Activated B cell treated with CpG ODN at 0.5 μM for 24 hours (primary cell): Measurements from ENCODE around the gene SPON1. TPM values are rescaled to one million over a fixed set of nuclear protein-coding genes. Genes with fewer than 3 reads are reported as not detected.
"Not testable (repeated sequence)": the region's sequence is repeated elsewhere in the genome, so short reads cannot be mapped to it uniquely, and the experiment has no call there.

Experiments
- ATAC-seq: fragments of 200-7000 bp; cut with Tn5 transposase; one replicate; pipeline ENCODE4 v1.10.0; 2021; ENCODE audit warnings: low read depth, mild to moderate bottlenecking, moderate library complexity
- CTCF ChIA-PET: fragments of 350-600 bp; sonication (Branson Sonifier 250); formaldehyde crosslinking; loops from one replicate; lab custom pipeline; 2021; ENCODE audit warnings: antibody characterized with exemption; lab: Charles Lee
- POLR2A ChIA-PET: fragments of 350-600 bp; sonication (Branson Sonifier 250); formaldehyde crosslinking; loops from one replicate; lab custom pipeline; 2021; ENCODE audit warnings: antibody characterized with exemption; lab: Charles Lee
- DNase-seq: peaks from one replicate; pipeline ENCODE4 v3.0.0; 2022
- H3K27ac Mint-ChIP-seq: one replicate; pipeline ENCODE4 v1.8.0; 2020; ENCODE audit warnings: mixed read lengths
- H3K27me3 Mint-ChIP-seq: one replicate; pipeline ENCODE4 v1.8.0; 2021; ENCODE audit warnings: mixed read lengths
- H3K36me3 Mint-ChIP-seq: one replicate; pipeline ENCODE4 v1.8.0; 2021; ENCODE audit warnings: low read depth, mixed read lengths
- H3K4me1 Mint-ChIP-seq: one replicate; pipeline ENCODE4 v1.8.0; 2021; ENCODE audit warnings: mixed read lengths
- H3K4me3 Mint-ChIP-seq: one replicate; pipeline ENCODE4 v1.8.0; 2020; ENCODE audit warnings: mild to moderate bottlenecking, mixed read lengths
- H3K9me3 Mint-ChIP-seq: one replicate; pipeline ENCODE4 v1.8.0; 2020; ENCODE audit warnings: mixed read lengths
- CTCF ChIP-seq: fragments of 200-600 bp; IDR thresholded peaks from one replicate; pipeline ENCODE4 v1.8.0; 2022; ENCODE audit warnings: antibody characterized with exemption, mild to moderate bottlenecking
- intact Hi-C: fragments of 100-400 bp; cut with micrococcal nuclease; formaldehyde crosslinking; loops from one replicate; pipeline ENCODE4 v1.15.1; 2024
- total RNA-seq: library from RNA; stranded (reverse); gene quantifications from 2 replicates; pipeline ENCODE4 v1.2.3, GENCODE V29; 2022

Gene SPON1
- total RNA-seq, 1 donor from 2014 or later: not detected

GRCh38 chr11:14244926-14245325 lies 282.4 kb downstream of the SPON1 start:
- ChIA-PET POLR2A (no interaction called here), CTCF (interaction anchor here (1.1 kb wide), 1 partner anchor 472 kb away, joined by 3 read pairs; no protein-coding TSS in a partner anchor)
- H3K27ac Mint-ChIP-seq: no peak overlapping the region
- TF ChIP-seq CTCF: no peak
- no peaks in the 10 kb centered on the region for H3K36me3 Mint-ChIP-seq
- DNase-seq: no peak
- H3K4me3 Mint-ChIP-seq: no peak overlapping the region
- intact Hi-C loops: loop anchor here (5.0 kb wide), 1 partner anchor 373 kb away; no protein-coding TSS in a partner anchor
- peaks cover 21% of the 10 kb centered on the region for H3K27me3 Mint-ChIP-seq
- no peaks in the 10 kb centered on the region for H3K9me3 Mint-ChIP-seq
- ATAC-seq: no peak
- H3K4me1 Mint-ChIP-seq: peaks cover 17% of the 10 kb centered on the region

GRCh38 chr11:14245444-14245843 lies 282.9 kb downstream of the SPON1 start:
- peaks cover 17% of the 10 kb centered on the region for H3K4me1 Mint-ChIP-seq
- no peak overlapping the region for H3K27ac Mint-ChIP-seq
- ChIA-PET CTCF (interaction anchor here (1.1 kb wide), 1 partner anchor 472 kb away, joined by 3 read pairs; no protein-coding TSS in a partner anchor), POLR2A (no interaction called here)
- H3K9me3 Mint-ChIP-seq: no peaks in the 10 kb centered on the region
- H3K36me3 Mint-ChIP-seq: no peaks in the 10 kb centered on the region
- TF ChIP-seq CTCF: no peak
- H3K4me3 Mint-ChIP-seq: no peak overlapping the region
- peaks cover 24% of the 10 kb centered on the region for H3K27me3 Mint-ChIP-seq
- DNase-seq: no peak
- ATAC-seq: no peak
- intact Hi-C loops: loop anchor here (5.0 kb wide), 1 partner anchor 373 kb away; no protein-coding TSS in a partner anchor

- no peaks in the 10 kb centered on the region for H3K9me3 Mint-ChIP-seq
- no peak for DNase-seq
- CTCF ChIA-PET: interaction anchor here (1.0 to 3.0 kb wide), 8 partner anchors 9 to 476 kb away, joined by 3 to 25 read pairs (median 6); no protein-coding TSS in a partner anchor
- ATAC-seq: no peak
- intact Hi-C loops: loop anchor here (2.0 to 5.0 kb wide), 2 partner anchors 100 to 376 kb away; no protein-coding TSS in a partner anchor
- peaks cover 25% of the 10 kb centered on the region for H3K27me3 Mint-ChIP-seq
- H3K36me3 Mint-ChIP-seq: no peaks in the 10 kb centered on the region
- POLR2A ChIA-PET: no interaction called here
- peaks cover 17% of the 10 kb centered on the region for H3K4me1 Mint-ChIP-seq
- no peak for TF ChIP-seq CTCF
- no peak overlapping the region for H3K4me3 Mint-ChIP-seq
- no peak overlapping the region for H3K27ac Mint-ChIP-seq
Observed at GRCh38 chr11:14248580-14248981, 286.1 kb downstream of the SPON1 start.

GRCh38 chr11:14249121-14249963 lies 286.8 kb downstream of the SPON1 start:
- Mint-ChIP-seq H3K9me3 (no peaks in the 10 kb centered on the region), H3K27me3 (peaks cover 27% of the 10 kb centered on the region), H3K4me1 (peaks cover 17% of the 10 kb centered on the region), H3K36me3 (no peaks in the 10 kb centered on the region), H3K4me3 (peak overlapping the region; percentile 41), H3K27ac (no peak overlapping the region)
- CTCF ChIA-PET: interaction anchor here (0.6 to 3.0 kb wide), 23 partner anchors 10 to 479 kb away, joined by 3 to 28 read pairs (median 5); no protein-coding TSS in a partner anchor
- peak; percentile 54 for DNase-seq
- TF ChIP-seq CTCF: peak; percentile 71
- ATAC-seq: peak; percentile 49
- intact Hi-C loops: loop anchor here (1.0 to 5.0 kb wide), 6 partner anchors 12 to 762 kb away; no protein-coding TSS in a partner anchor
- POLR2A ChIA-PET: no interaction called here

GRCh38 chr11:14251754-14252153 lies 289.2 kb downstream of the SPON1 start:
- Mint-ChIP-seq H3K27me3 (peaks cover 23% of the 10 kb centered on the region), H3K4me1 (peaks cover 17% of the 10 kb centered on the region), H3K9me3 (no peaks in the 10 kb centered on the region), H3K27ac (no peak overlapping the region), H3K4me3 (no peak overlapping the region), H3K36me3 (no peaks in the 10 kb centered on the region)
- ChIA-PET POLR2A (no interaction called here), CTCF (interaction anchor here (1.3 to 2.9 kb wide), 4 partner anchors 168 to 482 kb away, joined by 3 to 28 read pairs (median 4); no protein-coding TSS in a partner anchor)
- intact Hi-C loops: no loop called here
- ATAC-seq (no peak), DNase-seq (no peak)
- TF ChIP-seq CTCF: no peak

GRCh38 chr11:14252501-14252900 lies 290.0 kb downstream of the SPON1 start:
- H3K9me3 Mint-ChIP-seq, H3K36me3 Mint-ChIP-seq, intact Hi-C loops, DNase-seq, H3K4me3 Mint-ChIP-seq, H3K27ac Mint-ChIP-seq, ATAC-seq, POLR2A ChIA-PET: not testable (repeated sequence)
- Mint-ChIP-seq H3K27me3 (peaks cover 23% of the 10 kb centered on the region), H3K4me1 (peaks cover 17% of the 10 kb centered on the region)
- CTCF ChIA-PET: interaction anchor here (1.1 to 1.5 kb wide), 4 partner anchors 167 to 480 kb away, joined by 3 to 6 read pairs (median 5); no protein-coding TSS in a partner anchor
